Measurements from ENCODE around the gene RNF20. TPM values are rescaled to one million over a fixed set of nuclear protein-coding genes. Genes with fewer than 3 reads are reported as not detected.
A peak's percentile ranks its signal among the peaks of the same experiment; 100 is the strongest.

The RNF20 gene
- total and polyA plus RNA-seq, 2 donors (not counting 1 experiment from before 2014, with no cell fraction given), result 5.7 to 56.4 TPM

DNA sequence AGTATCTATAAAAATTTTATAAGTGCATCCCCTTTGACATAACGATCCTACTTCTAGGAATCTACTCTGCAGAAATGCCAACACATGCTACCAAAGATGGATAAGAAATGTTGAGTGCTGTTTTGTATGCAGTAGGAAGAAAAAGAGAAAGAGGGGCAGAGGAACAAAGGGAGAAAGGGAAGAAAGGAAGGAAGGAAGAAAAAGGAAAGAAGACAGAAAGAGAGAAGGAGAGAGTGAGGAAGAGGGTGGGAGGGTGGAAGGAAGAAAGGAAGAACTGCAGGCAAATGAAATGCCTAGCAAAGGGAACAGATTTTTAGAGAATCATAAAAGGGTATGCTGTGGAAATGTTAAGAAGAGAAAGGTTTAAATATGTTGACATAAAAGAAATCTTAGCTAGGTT lies 49.6 kb upstream of the RNF20 start:
- H3K4me2 ChIP-seq (replicated peaks; ENCODE audit: low read depth, low read length, poor library complexity, severe bottlenecking), result no peak overlapping the region
- H3K79me2 ChIP-seq (ENCODE audit: control insufficient read depth, insufficient read depth, low read length), result no peaks in the 10 kb centered on the region
- H3K27ac ChIP-seq (ENCODE audit: low read length in 2 of 2), result no peak overlapping the region
- H3K9ac ChIP-seq (ENCODE audit: low read length), result no peak overlapping the region
- H3K9me3 ChIP-seq (ENCODE audit: control extremely low read depth in 1 of 3, control insufficient read depth in 2 of 3, insufficient read depth in 1 of 3, low read length in 2 of 3), result peaks cover 0 to 6% (median 1%) of the 10 kb centered on the region in 3 donors
- no CpG with 5 or more reads among the region's 1 CpG for WGBS (ENCODE audit: insufficient coverage)
- H2AFZ ChIP-seq (ENCODE audit: insufficient read depth, low read depth, low read length, poor library complexity, severe bottlenecking), result no peak overlapping the region
- H3K9me3 Mint-ChIP-seq (ENCODE audit: insufficient read depth), result no peaks in the 10 kb centered on the region
- peaks cover 7% of the 10 kb centered on the region for H3K4me1 Mint-ChIP-seq
- peaks cover 0 to 21% (median 19%) of the 10 kb centered on the region in 4 experiments for H3K27me3 ChIP-seq (replicated peaks in 1 of 4; ENCODE audit: control extremely low read depth in 1 of 4, control insufficient read depth in 3 of 4, insufficient read depth in 4 of 4, low read length in 3 of 4)
- no peaks in the 10 kb centered on the region for H3K36me3 ChIP-seq (replicated peaks in 1 of 2; ENCODE audit: control extremely low read depth in 1 of 2, control insufficient read depth in 1 of 2, extremely low read depth in 1 of 2, insufficient read depth in 2 of 2, low read length in 1 of 2)
- no peak for ATAC-seq (ENCODE audit: low read depth)
- H3K27me3 Mint-ChIP-seq, result peaks cover 58% of the 10 kb centered on the region
- ChIA-PET CTCF (no interaction called here), POLR2A (no interaction called here)
- H3K27ac Mint-ChIP-seq, result no peak overlapping the region
- intact Hi-C loops (cut with micrococcal nuclease), result no loop called here
- no peak for TF ChIP-seq CTCF (IDR thresholded peaks at IDR 0.05)
- TF ChIP-seq EZH2 (IDR thresholded peaks at IDR 0.05; ENCODE audit: borderline replicate concordance, insufficient read depth, low read depth, low read length, poor library complexity, severe bottlenecking), result no peak
- no peaks in the 10 kb centered on the region for H4K20me1 ChIP-seq (ENCODE audit: control insufficient read depth, insufficient read depth, low read length, poor library complexity, severe bottlenecking)
- peaks cover 2 to 10% of the 10 kb centered on the region in 2 donors for H3K4me1 ChIP-seq (ENCODE audit: control insufficient read depth in 2 of 2, insufficient read depth in 2 of 2, low read length in 2 of 2)
- no peak for DNase-seq
- H3K4me3 ChIP-seq (ENCODE audit: control extremely low read depth in 1 of 5, extremely low read depth in 1 of 5, insufficient read depth in 1 of 5, low read depth in 2 of 5, low read length in 4 of 5), result no peak overlapping the region
- H3K4me3 Mint-ChIP-seq, result no peak overlapping the region

- peak overlapping the region; percentile 33 for H3K4me2 ChIP-seq (replicated peaks; ENCODE audit: low read depth, low read length, poor library complexity, severe bottlenecking)
- Mint-ChIP-seq H3K4me1 (peaks cover 7% of the 10 kb centered on the region), H3K4me3 (no peak overlapping the region), H3K9me3 (ENCODE audit: insufficient read depth) (no peaks in the 10 kb centered on the region), H3K27me3 (peaks cover 66% of the 10 kb centered on the region), H3K27ac (no peak overlapping the region)
- DNase-seq (no peak), ATAC-seq (ENCODE audit: low read depth) (no peak)
- peaks cover 2 to 10% of the 10 kb centered on the region in 2 donors for H3K4me1 ChIP-seq (ENCODE audit: control insufficient read depth in 2 of 2, insufficient read depth in 2 of 2, low read length in 2 of 2)
- intact Hi-C loops (cut with micrococcal nuclease), result no loop called here
- ChIA-PET POLR2A (no interaction called here), CTCF (no interaction called here)
- no peaks in the 10 kb centered on the region for H3K79me2 ChIP-seq (ENCODE audit: control insufficient read depth, insufficient read depth, low read length)
- H3K27me3 ChIP-seq (replicated peaks in 1 of 4; ENCODE audit: control extremely low read depth in 1 of 4, control insufficient read depth in 3 of 4, insufficient read depth in 4 of 4, low read length in 3 of 4), result peaks cover 0 to 25% (median 19%) of the 10 kb centered on the region in 4 experiments
- WGBS (ENCODE audit: insufficient coverage), result 7% methylated on average over 61 of the region's 61 CpGs
- no peaks in the 10 kb centered on the region for H3K36me3 ChIP-seq (replicated peaks in 1 of 2; ENCODE audit: control extremely low read depth in 1 of 2, control insufficient read depth in 1 of 2, extremely low read depth in 1 of 2, insufficient read depth in 2 of 2, low read length in 1 of 2)
- H3K27ac ChIP-seq (ENCODE audit: low read length in 2 of 2), result no peak overlapping the region
- no peak for TF ChIP-seq EZH2 (IDR thresholded peaks at IDR 0.05; ENCODE audit: borderline replicate concordance, insufficient read depth, low read depth, low read length, poor library complexity, severe bottlenecking)
- TF ChIP-seq CTCF (IDR thresholded peaks at IDR 0.05), result no peak
- H4K20me1 ChIP-seq (ENCODE audit: control insufficient read depth, insufficient read depth, low read length, poor library complexity, severe bottlenecking), result no peaks in the 10 kb centered on the region
- H3K9ac ChIP-seq (ENCODE audit: low read length), result no peak overlapping the region
- H2AFZ ChIP-seq (ENCODE audit: insufficient read depth, low read depth, low read length, poor library complexity, severe bottlenecking), result no peak overlapping the region
- H3K9me3 ChIP-seq (ENCODE audit: control extremely low read depth in 1 of 3, control insufficient read depth in 2 of 3, insufficient read depth in 1 of 3, low read length in 2 of 3), result peaks cover 0 to 9% (median 1%) of the 10 kb centered on the region in 3 donors
- no peak overlapping the region for H3K4me3 ChIP-seq (ENCODE audit: control extremely low read depth in 1 of 5, extremely low read depth in 1 of 5, insufficient read depth in 1 of 5, low read depth in 2 of 5, low read length in 4 of 5)
Observed at GRCh38 chr9:101485924-101486692, 47.5 kb upstream of the RNF20 start.
